Measurements from ENCODE around the gene TSSK6.
A peak's percentile ranks its signal among the peaks of the same experiment; 100 is the strongest.
"Not testable (repeated sequence)": the region's sequence is repeated elsewhere in the genome, so short reads cannot be mapped to it uniquely, and the experiment has no call there.

Gene TSSK6

DNA sequence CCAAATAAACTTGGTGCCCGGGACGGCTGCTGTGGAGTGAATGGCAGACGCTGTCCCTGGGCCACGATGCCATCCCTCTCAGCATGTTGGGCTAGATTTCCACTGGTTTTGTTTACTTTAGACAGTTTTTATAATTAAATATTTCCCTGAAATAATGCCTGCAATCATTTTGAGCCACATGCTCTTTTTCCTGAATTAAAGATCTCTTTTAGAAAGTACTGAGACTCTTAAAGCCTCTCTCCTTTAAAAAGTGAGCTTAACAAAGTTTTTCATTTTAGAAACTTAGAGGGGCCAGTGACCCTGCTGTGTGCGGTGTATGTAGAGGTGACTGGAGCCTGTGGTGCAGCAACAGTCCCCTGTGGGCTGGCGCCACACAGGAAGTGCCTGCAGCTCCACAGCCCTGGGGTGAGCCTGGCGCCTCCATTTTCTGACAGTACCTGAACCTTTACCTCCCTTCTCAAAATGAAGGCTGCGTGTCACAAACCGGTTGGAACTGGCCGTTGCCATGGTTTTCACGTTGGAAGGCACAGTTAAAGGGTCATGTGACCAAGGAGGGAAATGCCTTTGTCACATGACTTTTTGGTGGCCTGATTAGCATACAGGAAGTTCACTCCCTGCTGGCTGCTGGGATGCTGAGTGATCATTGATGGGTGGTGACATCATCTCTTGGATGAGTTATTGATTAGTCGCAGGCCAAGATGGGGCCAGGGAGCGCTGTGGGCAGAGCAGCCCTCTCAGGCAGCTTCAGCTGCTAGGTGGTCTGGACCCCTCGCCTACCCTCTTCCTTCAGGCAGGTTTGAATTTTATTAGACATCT lies 26.3 kb downstream of the TSSK6 start:
- DNase-seq (ENCODE audit: low read depth in 1 of 2, low spot score in 1 of 2): peak; percentile 48 to 85

DNA sequence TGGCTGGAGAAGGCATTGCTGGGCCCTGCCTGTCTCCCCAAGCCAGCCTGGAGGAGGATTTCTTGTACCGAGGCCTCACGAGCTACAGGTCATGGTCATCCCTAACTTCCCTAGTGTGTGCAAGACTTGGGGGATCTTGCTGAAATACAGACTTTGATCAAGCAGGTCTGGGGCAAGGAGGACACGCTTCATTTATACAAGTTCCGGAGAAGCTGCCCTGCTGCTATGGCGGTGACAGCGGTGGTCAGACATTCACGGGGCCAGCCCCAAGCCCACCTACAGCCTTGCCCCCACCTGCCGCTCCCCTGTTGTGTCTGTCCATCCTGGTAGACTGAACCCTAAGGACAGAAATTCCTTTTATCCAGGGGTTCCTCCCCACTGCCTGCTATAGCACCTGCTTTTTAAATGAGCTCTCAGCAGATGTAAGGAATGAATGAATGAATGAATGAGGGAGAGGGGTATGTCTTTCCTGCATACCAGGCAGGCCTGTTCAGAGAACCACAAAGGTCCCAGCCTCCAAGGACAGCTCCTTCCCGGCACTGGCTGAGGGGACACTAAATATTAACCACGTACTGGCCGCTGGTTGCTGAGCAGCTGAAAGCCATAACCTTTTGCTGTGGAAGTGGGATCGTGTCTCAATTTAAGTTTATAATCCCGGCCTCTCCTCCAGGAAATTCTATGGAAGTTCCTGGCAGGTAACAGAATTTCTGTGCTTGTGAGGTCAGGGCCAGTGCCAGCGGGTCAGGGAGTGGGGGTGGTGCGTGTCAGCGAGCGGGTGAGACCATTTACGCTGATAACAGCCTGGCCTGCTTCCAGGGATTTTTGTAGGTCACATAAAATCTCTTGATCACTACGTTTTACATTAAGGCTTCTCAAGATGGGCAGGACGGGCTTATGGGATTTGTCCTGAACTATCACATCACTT lies 27.1 kb downstream of the TSSK6 start:
- DNase-seq (ENCODE audit: low read depth in 1 of 2, low spot score in 1 of 2): no peak

DNA sequence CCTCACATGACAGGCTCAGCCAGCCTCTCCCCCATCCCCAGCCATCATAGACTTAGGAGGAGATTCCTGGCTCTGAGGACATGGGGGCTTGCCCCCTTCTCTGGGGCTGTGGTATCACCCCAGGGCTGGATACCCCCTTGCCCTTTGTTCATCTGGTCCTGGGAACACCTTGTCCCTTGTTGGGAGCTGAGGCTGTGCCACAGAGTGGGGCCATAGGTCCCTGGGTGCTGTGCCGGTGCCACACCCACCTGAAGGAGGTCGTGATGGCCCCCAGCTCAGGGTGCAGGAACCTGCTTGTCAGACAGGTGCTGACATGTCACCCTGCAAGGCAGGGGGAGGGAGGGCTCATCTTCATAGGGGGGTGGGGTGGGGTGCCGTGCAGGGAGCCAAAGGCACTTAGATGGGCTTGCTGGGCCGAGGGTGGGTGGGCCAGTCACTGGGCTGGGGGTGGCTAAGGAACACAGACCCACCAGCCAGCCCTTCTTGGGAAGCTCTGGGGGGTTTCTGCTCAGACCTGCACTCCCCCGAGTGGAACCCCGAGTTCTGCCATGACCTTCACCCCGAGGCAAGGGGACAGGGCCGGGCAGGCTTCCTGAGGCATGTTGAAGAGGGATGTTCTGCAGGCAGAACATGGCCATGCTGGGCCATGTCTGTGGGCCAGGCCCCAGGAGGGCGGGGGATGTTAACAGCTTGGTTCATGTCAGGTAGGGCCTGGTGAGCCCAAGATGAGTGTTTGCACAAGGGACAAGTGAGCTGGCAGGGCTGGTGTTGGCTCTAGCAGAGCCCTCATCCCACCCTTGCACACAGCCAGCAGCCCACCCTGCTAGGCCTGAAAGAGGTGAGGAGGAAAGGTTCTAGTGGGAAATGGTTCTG lies 28.0 kb downstream of the TSSK6 start:
- DNase-seq (ENCODE audit: low read depth in 1 of 2, low spot score in 1 of 2): no peak

DNA sequence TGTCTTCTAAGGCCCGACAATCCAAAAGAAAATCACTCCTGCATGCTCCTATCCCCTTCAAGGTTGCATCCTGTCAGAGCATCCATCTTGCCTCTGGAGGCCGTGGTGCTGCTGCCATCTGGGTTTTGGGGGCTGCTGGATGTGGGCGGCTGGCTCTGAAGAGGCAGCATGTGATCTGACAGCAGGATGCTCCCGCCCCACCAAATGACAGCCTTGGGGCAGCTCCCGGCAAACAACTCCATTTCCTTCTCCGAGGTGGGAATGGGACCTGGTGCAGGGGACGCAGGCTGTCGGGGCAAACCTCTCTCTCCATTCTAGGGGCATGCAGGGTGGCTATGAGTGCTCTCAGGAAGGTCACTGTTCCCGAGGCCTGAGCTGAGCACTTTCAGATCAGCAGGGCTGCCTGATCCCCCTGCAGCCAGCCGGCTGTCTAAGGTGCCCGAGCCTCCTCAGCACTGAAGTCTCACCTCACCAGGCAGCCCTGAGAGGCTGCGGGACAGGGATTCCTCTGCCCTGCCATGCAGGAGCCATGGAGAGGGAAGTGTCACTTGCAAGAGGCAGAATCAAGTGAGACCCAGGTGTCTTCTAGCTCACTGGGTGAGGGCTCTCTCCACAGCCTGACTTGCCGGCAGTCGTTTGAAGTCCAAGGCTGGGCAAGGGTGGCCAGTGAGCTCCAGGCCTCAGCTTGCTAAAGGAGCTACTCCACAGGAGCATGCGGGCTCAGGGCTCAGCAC lies 28.8 kb downstream of the TSSK6 start:
- DNase-seq (ENCODE audit: low read depth in 1 of 2, low spot score in 1 of 2): no peak

DNA sequence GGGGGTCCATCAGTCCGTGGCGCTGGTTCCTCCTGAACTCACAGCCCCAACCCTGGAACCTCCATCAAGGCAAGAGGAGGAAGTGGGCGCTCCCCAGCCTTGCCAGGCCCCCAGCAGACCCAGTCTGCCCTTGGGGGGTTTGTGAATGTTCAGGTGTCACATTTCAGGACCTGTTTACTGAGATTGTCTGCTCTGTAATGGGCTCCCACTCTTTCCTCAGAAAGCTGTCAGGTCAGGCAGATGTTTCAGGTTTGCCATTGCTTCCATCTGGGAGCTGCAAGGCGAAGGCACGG lies 29.4 kb downstream of the TSSK6 start:
- DNase-seq (ENCODE audit: low read depth in 1 of 2, low spot score in 1 of 2): no peak

DNA sequence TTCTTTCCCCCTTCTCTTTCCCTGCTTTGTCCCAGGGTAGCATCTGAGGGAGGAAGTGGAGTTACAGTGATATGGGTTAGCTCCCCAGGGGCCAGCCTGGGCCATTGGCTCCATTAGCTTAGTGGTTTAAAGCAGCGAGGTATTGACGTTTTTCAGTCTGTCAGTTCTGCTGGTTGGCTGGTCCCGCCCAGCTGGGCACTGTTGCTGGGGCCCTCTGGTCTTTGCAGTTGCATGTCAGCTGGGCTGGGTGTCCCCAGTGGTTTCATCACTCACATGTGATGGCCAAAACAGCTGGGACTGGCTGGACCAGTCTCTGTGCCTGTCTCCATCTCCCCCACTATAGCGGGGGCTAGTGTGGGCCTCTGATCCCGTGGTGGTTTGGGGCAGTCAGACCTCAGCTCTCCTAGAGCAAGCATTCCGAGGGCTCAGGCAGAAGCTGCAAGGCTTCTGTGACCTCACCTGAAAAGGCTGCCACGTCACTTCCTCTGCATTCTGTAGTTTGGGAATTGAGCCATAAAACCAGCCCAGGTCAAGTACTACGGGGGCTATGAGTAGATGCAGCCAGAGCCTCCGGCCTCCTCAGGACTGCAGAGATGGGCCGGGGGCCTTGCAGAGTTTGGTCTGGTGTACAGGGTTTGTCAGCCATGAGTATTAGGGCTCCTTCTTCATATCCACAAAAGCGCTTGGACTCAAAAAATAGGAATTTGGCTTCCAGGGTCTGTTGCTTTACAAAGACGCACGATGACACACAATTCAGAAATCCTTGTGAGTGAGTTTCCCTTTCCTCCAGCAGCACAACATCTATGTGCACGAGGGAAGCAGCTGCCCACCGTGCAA lies 30.0 kb downstream of the TSSK6 start:
- DNase-seq (ENCODE audit: low read depth in 1 of 2, low spot score in 1 of 2): no peak

DNA sequence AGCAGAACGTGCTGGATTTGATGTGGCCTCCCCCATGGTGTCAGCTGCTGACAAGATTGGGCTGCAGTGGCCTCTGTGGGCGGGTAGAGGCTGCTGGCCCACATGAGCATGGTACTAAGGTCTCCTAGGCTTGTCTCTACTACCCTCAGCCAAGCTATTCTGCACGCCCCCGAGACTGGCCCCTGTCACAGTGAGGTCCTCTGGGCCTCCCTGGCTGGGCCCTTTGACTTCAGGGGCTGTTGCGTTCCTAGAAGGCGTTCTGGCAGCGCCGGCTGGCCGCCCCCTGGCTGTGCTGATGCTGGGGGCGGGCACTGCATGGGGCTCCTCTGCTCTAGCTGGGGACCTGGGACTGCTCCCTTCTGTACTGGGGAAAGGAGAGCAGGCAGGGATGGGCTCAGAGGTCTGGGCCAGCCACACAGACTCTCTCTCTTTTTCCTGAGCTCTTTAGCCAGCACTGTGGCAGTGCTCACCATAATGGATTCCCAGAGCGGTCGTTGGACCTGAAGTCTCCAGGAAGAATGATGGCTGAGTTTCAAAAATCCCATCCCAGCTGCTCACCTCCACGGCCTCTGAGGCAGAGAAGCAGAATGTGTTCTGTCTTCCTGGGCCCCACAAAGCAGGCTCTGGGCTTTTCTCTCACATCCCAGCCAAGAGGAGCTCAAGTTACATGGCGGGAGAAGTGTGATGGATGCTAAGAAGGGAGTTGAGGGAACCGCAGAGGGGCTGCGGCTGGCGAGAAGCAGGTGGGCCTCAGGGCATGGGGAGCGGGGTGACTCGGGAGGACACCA lies 32.3 kb downstream of the TSSK6 start:
- DNase-seq (ENCODE audit: low read depth in 1 of 2, low spot score in 1 of 2): no peak

DNA sequence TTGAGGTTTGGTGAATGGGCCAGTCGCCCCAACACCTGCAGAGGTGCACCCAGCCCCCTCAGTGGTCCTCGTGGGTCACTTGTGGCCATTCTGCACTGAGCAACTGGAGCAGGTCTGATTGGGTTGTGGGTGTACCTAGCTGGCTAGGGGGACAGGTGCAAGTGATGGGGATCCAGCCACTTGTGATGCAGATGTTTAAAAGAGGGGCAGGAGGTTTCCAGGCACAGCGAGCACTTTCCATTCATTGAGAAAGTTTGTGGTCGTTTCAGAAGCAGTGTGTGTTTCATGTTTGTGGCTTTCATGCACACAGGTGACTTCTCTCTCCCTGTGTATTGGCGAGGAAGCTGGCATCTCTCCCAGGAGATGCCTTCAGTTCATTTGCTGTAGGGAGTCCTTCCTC lies 34.7 kb downstream of the TSSK6 start:
- DNase-seq (ENCODE audit: low read depth in 1 of 2, low spot score in 1 of 2): no peak

DNA sequence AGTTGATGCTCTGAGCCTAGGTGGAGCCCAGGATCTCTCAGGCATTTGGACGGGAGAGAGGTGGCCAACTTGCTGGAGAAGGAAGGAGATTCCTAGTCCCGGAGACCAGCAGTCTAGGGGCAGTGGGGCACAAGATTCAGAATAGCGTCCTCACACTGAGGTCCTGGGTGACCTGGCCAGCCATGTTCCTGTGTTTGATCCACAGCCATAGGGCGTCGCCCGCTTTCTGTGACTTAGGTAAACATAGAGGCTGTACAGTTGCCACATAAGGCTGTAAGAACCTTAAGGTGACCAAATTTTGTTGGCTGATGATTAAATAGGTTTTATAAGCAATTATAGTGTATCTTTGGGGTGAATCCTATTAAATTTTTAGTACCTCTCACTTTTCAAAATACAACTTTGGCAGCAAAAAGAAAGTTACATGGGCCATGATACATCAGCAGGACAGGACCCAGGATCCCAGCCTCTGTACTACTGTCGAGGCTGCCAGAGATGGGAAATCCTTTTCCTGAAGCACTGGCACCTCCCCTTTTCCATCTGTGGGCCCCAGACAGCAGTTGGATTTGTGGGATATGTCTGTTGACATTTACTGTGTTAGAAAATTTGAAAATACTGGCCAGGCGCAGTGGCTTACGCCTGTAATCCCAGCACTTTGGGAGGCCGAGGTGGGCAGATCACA lies 37.5 kb downstream of the TSSK6 start:
- DNase-seq (ENCODE audit: low read depth in 1 of 2, low spot score in 1 of 2): no peak

DNA sequence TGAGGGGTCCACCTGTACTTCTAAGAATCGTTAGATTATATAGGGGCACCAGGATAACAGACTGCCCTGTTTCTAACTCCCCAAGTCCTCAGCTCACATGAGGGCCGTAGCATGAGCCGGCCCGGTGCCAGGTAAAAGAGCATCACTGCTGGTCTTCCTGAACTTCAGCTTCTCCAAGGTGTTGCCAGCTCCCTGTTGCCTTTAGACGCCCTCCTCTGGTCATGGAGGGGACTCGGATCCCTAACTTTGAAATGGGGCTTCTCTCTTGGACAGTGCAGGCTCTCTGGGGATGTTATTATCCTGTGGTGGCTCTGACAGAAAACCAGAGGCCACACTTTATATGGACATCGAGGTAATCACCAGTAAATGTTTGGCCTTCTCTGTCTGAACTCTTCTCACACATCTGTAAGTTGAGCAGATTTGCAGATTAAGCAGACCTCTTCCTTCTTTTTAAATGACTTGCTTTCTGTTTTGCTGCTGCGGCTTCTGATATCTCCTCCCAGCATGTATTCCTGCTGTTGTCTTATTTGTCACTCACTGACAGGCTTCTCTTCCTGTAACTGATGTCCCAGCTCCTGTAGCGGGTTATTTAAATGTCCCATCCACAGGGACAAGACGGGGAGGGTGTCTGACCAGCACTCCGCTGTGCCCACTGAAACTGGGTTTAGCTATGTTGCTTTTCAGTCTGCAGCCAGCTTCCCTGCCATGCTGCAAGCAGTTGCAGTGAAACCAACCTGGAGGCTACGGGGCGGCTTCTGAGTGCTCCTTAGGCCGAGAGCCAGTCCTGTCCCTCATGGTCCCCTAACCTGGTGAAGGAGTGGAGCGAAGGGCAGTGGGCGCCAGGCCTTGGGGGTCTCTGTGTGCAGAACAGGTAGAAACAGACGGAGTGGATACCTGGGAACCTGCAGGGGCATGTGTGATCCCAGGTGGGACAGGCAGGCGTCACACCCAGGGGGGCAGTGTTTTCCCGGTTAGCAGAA lies 39.2 kb downstream of the TSSK6 start:
- DNase-seq (ENCODE audit: low read depth in 1 of 2, low spot score in 1 of 2): no peak

DNA sequence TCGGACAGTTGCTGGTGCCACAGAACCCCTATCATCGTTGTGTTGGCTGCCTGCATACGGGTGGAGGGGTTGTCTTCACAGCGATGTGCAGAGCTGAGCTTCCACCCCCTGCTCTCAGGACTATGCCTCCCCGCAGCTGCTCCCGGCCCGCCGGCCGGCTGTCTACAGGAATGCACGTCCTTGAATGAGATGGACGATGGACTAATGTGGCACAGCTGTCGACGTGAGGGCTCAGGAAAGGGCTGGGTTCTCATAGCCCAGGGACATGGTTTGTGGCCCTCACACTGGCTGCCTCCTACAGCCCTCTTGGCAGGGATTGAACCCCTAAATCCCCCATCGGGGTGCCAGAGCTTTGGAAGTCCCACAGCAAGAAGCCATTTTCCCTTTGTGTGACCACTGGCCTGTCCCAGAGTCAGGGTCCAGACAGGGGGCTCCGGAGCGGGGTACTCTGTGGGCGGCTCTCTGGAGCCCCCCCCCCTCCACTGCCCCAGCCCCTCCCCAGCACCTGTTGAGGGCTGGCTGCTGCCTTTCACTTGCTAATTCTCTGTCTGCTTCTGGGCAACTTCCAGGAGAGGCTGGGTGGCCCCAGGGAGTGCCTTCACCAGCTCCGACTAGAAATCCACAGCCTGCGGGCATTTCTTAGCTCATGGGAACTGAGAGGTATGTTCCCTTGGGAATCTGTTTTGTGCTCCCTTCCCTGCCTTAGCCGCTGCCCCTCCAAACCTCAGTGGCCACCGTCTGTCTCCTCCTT lies 40.2 kb downstream of the TSSK6 start:
- no peak for DNase-seq (ENCODE audit: low read depth in 1 of 2, low spot score in 1 of 2)

DNA sequence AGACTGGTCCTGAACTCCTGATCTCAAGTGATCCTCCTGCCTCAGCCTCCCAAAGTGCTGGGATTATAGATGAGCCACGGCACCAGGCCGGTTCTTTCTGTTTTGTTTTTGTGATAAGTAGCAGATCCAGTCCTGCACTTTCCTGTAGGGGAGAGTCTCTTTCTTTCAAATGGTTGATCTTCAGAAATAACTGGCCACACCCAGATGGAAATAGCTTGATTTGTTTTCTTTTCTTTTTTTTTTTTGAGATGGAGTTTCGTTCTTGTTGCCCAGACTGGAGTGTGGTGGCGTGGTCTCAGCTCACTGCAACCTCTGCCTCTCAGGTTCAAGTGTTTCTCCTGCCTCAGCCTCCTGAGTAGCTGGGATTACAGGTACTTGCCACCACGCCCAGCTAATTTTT lies 43.2 kb downstream of the TSSK6 start:
- DNase-seq (ENCODE audit: low read depth in 1 of 2, low spot score in 1 of 2): not testable (repeated sequence)

DNA sequence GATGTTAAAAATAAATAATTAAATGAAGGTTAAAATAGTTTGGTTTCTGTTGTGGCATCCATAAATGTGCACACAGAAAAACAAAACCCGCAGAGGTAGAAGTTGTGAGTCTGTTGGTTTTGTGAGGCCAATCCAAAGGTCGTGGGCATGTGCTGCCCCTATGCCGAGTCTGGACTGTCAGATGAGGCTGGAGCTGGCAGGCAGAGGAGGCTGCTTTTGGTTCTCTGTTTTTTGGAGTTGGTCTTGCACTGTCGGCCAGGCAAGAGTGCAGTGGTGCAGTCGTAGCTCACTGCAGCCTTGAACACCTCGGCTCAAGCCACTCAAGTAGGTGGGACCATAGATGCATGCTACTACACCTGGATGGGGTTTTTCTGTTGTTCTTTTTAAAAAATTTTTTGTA lies 43.7 kb downstream of the TSSK6 start:
- no peak for DNase-seq (ENCODE audit: low read depth in 1 of 2, low spot score in 1 of 2)

DNA sequence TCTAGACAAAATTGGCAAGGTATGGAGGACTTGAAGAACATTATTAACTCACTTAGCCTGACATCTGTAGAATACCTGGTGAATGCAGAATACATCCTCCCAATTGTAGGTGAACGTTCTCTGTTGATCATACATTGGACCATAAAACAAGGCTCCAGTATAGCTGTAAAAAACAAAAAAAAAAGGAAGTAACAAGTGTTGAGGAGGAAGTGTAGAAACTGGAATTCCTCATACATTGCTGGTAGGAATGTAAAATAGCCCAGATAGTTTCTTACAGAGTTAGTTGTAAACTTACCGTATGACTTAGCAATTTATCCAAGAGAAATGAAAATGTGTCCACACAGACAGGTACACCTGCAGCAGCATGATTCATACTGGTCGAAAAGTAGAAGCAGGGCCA lies 44.8 kb downstream of the TSSK6 start:
- no peak for DNase-seq (ENCODE audit: low read depth in 1 of 2, low spot score in 1 of 2)

DNA sequence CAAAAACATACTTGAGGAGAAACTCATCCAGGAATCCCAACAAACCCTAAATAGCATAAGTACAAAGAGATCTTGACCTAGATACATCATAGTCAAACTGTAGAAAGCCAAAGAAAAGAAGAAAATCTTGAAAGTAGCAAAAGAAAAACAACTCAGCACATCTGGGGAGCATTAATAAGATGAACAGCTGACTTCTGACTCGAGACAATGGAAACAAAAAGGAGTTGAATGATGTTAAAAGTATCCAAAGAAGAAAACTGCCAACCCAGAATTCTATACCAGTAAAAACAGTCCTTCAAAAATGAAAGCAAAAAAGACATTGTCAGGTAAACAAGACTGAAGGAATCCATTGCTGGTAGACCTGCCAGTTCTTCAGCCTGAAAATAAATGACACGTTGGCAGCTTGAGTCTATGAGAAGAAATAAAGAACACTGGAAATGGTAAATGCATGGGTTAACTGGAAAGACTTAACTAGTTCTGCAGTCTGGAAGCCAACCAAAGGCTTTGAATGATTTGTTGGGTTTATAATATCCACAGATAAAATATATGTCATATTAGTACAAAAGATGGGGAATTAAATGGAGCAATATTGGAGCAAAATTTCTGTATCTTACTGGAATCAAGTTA lies 46.8 kb downstream of the TSSK6 start:
- no peak for DNase-seq (ENCODE audit: low read depth in 1 of 2, low spot score in 1 of 2)

DNA sequence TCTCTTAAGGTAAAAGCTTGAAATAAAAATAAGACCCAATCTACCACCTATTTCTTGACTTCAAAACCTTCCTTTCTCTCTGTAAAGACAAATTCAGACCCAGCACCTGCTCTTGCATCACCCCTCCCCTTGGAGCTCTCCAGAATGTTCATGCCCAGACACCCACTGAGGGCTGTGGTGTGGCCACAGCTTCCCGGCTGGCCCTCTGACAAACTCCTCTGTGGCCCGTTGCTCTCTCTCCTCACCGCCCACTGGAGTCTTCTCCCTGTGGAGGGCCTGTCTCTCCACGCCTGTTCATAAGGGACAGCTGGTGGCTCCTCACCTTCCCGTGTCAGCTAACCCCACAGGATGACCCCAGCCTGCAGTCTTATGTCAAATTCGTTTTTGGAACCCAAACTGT lies 49.1 kb downstream of the TSSK6 start:
- DNase-seq (ENCODE audit: low read depth in 1 of 2, low spot score in 1 of 2): no peak

All from activated CD4-positive, alpha-beta T cell treated with anti-CD3 and anti-CD28 coated beads, Interleukin-2, amount 50 U/mL, for 24 hours (primary cell).